GM12872 (cell line): Measurements from ENCODE around the gene SBF1.

Experiments
- TF ChIP-seq, protein P1 (sequence below): IDR thresholded peaks from 3 replicates; pipeline ENCODE4 v1.5.1; 2011; ENCODE audit warnings: low read depth, mild to moderate bottlenecking, low read length, moderate library complexity; ENCODE audit not compliant: insufficient read depth

Gene SBF1

DNA sequence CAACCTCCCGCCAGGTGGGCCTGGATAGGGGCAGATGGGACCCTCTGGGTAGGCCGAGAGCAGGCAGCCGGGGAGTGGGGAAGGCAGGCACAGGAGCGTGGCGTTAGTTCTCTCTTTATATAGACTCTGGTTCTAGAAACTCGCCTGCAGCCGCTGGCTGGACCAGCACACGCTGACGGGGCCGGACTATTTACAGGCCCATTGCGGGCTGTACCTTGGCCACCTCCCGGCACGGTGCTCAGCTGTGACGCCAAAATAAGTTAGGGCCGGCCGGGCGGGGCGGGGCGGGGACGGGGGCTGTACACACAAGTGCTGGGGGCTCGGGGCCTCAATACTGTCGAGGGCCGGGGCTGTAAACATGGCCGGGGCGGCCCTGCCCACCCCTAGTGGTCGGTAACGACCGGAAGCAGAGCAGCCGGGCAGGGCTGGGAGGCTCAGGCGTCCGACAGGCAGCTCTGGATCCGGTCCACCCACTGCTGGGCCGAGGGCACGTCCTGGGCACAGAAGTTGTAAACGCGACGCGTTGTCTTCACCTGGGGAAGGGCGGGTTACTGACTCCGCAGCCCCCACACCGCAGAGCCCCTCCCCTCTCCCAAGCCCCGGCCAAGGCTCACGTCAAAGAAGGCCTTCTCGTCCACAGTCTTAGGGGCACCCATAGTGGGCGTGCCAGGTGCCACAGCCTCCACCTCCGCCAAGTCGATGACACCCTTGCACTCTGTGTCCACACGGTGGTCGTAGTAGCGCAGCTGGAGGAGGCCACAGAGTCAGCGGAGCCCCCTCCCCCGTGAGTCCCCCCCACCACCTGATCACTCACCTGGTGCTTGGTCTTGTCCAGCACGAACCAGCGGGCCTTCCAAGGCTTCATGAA, 27.9 kb downstream of the SBF1 start:
- TF ChIP-seq, protein P1, sequence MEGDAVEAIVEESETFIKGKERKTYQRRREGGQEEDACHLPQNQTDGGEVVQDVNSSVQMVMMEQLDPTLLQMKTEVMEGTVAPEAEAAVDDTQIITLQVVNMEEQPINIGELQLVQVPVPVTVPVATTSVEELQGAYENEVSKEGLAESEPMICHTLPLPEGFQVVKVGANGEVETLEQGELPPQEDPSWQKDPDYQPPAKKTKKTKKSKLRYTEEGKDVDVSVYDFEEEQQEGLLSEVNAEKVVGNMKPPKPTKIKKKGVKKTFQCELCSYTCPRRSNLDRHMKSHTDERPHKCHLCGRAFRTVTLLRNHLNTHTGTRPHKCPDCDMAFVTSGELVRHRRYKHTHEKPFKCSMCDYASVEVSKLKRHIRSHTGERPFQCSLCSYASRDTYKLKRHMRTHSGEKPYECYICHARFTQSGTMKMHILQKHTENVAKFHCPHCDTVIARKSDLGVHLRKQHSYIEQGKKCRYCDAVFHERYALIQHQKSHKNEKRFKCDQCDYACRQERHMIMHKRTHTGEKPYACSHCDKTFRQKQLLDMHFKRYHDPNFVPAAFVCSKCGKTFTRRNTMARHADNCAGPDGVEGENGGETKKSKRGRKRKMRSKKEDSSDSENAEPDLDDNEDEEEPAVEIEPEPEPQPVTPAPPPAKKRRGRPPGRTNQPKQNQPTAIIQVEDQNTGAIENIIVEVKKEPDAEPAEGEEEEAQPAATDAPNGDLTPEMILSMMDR: no peak

- TF ChIP-seq, protein P1: no peak
These were observed 28.7 kb downstream of the SBF1 start for GRCh38 chr22:50445880-50446707.

- TF ChIP-seq, protein P1: no peak
These were observed 29.6 kb downstream of the SBF1 start for GRCh38 chr22:50445071-50445879.

GRCh38 chr22:50444663-50445062, 30.2 kb downstream of the SBF1 start:
- TF ChIP-seq, protein P1: no peak

DNA sequence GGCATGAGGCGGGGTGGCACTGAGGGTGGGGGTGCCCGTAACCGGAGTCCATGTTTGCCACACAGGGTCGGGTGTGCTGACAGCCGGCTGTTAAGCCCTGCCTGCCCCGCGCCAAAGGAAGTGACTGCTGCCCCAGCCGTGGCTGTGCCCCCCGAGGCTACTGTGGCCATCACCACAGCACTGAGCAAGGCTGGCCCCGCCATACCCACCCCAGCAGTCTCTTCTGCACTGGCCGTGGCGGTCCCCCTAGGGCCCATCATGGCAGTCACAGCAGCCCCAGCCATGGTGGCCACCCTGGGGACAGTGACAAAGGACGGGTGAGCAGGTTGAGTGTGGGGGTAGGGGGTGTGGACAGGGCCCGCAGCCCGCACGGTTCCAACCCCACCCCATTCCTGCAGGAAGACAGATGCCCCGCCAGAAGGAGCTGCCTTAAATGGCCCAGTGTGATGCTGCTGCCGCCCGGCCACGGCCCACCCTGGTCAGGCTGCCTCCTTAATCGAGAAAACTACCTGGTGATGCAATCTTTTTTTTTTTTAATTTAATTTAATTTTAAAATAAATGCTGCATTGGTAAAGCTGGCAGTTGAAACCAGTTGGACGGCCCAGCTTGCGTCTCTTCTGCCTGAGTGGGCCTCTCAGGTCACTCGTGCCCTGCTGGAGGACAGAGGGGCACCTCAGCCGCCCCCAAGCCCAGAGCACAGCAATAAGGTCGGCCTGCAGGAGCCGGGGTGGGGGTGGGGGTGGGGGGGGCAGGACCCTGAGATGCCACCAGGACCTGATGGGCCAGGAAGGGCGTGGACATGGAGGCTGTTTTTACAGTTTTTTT, 30.8 kb downstream of the SBF1 start:
- TF ChIP-seq, protein P1: no peak

- TF ChIP-seq, protein P1: no peak
These were observed 31.6 kb downstream of the SBF1 start for GRCh38 chr22:50443197-50443596.
